ENCODE measurements around the gene KDM7A. TPM values are rescaled to one million over a fixed set of nuclear protein-coding genes. Genes with fewer than 3 reads are reported as not detected.

The KDM7A gene, protein sequence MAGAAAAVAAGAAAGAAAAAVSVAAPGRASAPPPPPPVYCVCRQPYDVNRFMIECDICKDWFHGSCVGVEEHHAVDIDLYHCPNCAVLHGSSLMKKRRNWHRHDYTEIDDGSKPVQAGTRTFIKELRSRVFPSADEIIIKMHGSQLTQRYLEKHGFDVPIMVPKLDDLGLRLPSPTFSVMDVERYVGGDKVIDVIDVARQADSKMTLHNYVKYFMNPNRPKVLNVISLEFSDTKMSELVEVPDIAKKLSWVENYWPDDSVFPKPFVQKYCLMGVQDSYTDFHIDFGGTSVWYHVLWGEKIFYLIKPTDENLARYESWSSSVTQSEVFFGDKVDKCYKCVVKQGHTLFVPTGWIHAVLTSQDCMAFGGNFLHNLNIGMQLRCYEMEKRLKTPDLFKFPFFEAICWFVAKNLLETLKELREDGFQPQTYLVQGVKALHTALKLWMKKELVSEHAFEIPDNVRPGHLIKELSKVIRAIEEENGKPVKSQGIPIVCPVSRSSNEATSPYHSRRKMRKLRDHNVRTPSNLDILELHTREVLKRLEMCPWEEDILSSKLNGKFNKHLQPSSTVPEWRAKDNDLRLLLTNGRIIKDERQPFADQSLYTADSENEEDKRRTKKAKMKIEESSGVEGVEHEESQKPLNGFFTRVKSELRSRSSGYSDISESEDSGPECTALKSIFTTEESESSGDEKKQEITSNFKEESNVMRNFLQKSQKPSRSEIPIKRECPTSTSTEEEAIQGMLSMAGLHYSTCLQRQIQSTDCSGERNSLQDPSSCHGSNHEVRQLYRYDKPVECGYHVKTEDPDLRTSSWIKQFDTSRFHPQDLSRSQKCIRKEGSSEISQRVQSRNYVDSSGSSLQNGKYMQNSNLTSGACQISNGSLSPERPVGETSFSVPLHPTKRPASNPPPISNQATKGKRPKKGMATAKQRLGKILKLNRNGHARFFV
- total RNA-seq (2021) (1.5 and 1.8 TPM in 2 replicates), Bru-seq, nascent RNA (percentile 42 among the genes with signal in this experiment), BruChase-seq, experiment 1, labeled RNA remaining after a 2-hour chase (percentile 51 among the genes with signal in this experiment), BruChase-seq, experiment 2, labeled RNA remaining after a 6-hour chase (percentile 37 among the genes with signal in this experiment)
- long read RNA-seq, full-length matches to known transcripts: 1 of 1 reads
- long read RNA-seq, partial matches to known transcripts: 0 of 1 reads
- long read RNA-seq, other reads (novel, unspliced or antisense): 0 of 1 reads

DNA sequence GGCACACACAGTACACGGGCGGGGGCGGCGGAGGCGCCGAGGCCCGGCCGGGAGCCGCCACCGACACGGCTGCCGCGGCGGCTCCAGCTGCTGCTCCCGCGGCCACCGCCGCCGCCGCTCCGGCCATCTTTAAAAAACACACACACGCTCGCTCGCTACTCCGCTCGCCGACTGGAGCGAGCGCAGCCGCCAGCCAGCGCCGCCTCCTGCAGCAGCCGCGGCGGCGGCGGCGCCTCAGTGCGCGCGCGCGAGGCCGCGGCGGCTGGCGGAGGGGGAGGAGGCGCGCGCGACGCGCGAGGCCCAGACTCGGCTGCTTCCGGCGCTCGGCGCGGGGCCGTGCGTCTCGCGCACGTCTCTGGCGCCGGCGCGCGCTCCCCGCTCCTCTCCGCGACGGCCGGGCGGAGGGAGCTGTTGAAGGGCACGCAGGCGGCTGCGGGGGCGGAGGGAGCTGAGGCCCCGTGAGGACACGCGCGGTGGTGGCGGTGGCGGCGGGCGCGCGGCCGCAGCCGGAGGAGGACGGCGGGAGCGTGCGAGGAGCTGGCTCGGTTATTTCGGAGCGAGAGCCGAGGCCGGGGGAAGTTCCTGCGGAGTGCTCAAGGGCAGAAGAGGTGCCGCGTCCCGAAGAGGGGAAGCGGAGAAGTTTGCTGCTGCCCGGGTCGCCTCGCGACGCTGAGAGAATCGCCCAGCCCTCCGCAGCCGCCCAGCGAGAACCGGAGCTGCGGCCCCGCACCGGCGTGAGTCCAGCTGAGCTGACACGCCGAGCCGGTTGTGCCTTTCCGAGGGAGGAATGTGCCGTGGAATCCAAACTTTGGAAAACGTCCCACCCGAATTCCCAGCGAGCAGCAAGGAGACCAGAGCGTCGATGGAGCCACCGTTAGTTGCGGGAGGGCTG is at the start of gene KDM7A:
Gene KDM7A (minus strand): TSS at position 173 of the 892 bp plus-strand sequence. CDS start 46 bp downstream, at position 127.
- H3K27ac ChIP-seq: no peak within 1 kb of the TSS; the same call in 1 of the 2 replicates
- peak; percentile 43 to 85 for DNase-seq
- H3K79me2 ChIP-seq (ENCODE audit: low read depth): no peaks in the 10 kb centered on the region

DNA sequence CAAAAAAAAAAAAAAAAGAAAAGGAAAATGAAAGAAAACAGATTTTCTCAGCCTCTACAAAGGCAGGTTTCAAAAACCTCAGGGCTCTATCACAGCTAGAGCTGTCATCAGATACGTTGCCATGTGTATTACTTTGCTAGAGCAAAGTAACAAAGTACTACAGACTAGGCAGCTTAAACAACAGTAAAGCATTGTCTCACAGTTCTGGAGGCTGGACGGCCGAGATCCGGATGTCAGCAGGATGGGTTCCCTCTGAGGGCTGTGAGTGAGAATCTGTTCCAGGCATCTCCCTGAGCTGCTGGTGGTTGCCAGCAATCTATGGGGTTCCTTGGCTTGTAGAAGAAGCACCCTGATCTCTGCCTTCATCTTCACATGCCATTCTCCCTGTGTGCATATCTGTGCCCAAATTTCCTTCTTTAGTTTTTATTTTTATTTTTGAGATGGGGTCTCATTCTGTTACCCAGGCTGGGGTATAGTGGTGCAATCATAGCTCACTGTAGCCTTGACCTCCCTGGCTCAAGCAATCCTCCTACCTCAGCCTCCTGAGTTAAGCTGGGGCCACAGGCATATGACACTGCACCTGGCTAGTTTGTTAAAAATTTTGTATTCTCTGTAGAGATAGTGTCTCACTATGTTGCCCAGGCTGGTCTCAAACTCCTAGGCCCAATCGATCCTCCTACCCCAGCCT is 48.9 kb upstream of the KDM7A start:
- no peaks in the 10 kb centered on the region for H3K9me3 ChIP-seq (ENCODE audit: insufficient read depth, low read depth)
- H3K27me3 ChIP-seq (ENCODE audit: insufficient read depth, low read depth): peaks cover 1% of the 10 kb centered on the region; the same call in 1 of the 2 replicates
- no peaks in the 10 kb centered on the region for H3K36me3 ChIP-seq (ENCODE audit: low read depth)
- no peak overlapping the region for H3K4me3 ChIP-seq
- H3K27ac ChIP-seq: no peak overlapping the region
- intact Hi-C loops (cut with micrococcal nuclease; ENCODE audit: unreplicated experiment): no loop called here
- H3K4me2 ChIP-seq: no peak overlapping the region
- no peaks in the 10 kb centered on the region for H4K20me1 ChIP-seq (ENCODE audit: insufficient read depth)
- no peaks in the 10 kb centered on the region for H3F3A ChIP-seq (ENCODE audit: insufficient read depth, low read depth)
- no peaks in the 10 kb centered on the region for H3K4me1 ChIP-seq (replicated peaks; ENCODE audit: insufficient read depth)
- ChIA-PET POLR2A (ENCODE audit: unreplicated experiment) (no interaction called here), CTCF (no interaction called here)
- DNase-seq: peak in 1 of 2 experiments; percentile 19
- no peaks in the 10 kb centered on the region for H3K9me2 ChIP-seq (ENCODE audit: insufficient read depth)
- TF ChIP-seq EZH2 (IDR thresholded peaks at IDR 0.05; ENCODE audit: low read depth): no peak
- TF ChIP-seq, protein P1, sequence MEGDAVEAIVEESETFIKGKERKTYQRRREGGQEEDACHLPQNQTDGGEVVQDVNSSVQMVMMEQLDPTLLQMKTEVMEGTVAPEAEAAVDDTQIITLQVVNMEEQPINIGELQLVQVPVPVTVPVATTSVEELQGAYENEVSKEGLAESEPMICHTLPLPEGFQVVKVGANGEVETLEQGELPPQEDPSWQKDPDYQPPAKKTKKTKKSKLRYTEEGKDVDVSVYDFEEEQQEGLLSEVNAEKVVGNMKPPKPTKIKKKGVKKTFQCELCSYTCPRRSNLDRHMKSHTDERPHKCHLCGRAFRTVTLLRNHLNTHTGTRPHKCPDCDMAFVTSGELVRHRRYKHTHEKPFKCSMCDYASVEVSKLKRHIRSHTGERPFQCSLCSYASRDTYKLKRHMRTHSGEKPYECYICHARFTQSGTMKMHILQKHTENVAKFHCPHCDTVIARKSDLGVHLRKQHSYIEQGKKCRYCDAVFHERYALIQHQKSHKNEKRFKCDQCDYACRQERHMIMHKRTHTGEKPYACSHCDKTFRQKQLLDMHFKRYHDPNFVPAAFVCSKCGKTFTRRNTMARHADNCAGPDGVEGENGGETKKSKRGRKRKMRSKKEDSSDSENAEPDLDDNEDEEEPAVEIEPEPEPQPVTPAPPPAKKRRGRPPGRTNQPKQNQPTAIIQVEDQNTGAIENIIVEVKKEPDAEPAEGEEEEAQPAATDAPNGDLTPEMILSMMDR (conservative IDR thresholded peaks at IDR 0.05): no peak
- H3K79me2 ChIP-seq (ENCODE audit: low read depth): no peaks in the 10 kb centered on the region
- BruUV-seq (replicated peaks): no TSS peak
- H2AFZ ChIP-seq: no peak overlapping the region

More for the DNA sequence above, at the start of gene KDM7A:
- CTCF ChIA-PET: interaction anchor here (0.5 to 0.7 kb wide), 3 partner anchors 98 to 497 kb away, joined by 3 to 6 read pairs (median 3); no protein-coding TSS in a partner anchor
- H3F3A ChIP-seq (ENCODE audit: insufficient read depth, low read depth): peaks cover 12% of the 10 kb centered on the region; the same call in 1 of the 2 replicates
- no peaks in the 10 kb centered on the region for H3K9me3 ChIP-seq (ENCODE audit: insufficient read depth, low read depth)
- H3K36me3 ChIP-seq (ENCODE audit: low read depth): no peaks in the 10 kb centered on the region
- peaks cover 12% of the 10 kb centered on the region; the same call in 1 of the 2 replicates for H3K27me3 ChIP-seq (ENCODE audit: insufficient read depth, low read depth)
- TF ChIP-seq, protein P1 (conservative IDR thresholded peaks at IDR 0.05): no peak
- TF ChIP-seq EZH2 (IDR thresholded peaks at IDR 0.05; ENCODE audit: low read depth): no peak
- H3K4me2 ChIP-seq: peak within 1 kb of the TSS; percentile 98
- H3K9me2 ChIP-seq (ENCODE audit: insufficient read depth): no peaks in the 10 kb centered on the region
- TSS peak; percentile 23 for BruUV-seq (replicated peaks)
- H4K20me1 ChIP-seq (ENCODE audit: insufficient read depth): no peaks in the 10 kb centered on the region
- H3K4me3 ChIP-seq: peak within 1 kb of the TSS; percentile 95
- H3K4me1 ChIP-seq (replicated peaks; ENCODE audit: insufficient read depth): peaks cover 13% of the 10 kb centered on the region
- POLR2A ChIA-PET (ENCODE audit: unreplicated experiment): interaction anchor here (0.6 kb wide), 1 partner anchor 119 kb away, joined by 10 read pairs; no protein-coding TSS in a partner anchor
- H2AFZ ChIP-seq: peak within 1 kb of the TSS; percentile 94
- intact Hi-C loops (cut with micrococcal nuclease; ENCODE audit: unreplicated experiment): loop anchor here (10.0 kb wide), 2 partner anchors 402 to 478 kb away; partner anchors contain the start of gene HIPK2

Measured in PC-9 (cell line).